ENCODE data around the gene PLEKHA4. TPM values are rescaled to one million over a fixed set of nuclear protein-coding genes. Genes with fewer than 3 reads are reported as not detected.

The PLEKHA4 gene
- total and polyA plus RNA-seq, 10 of the 15 experiments (the other 5 are each of a cell fraction or from before 2014, with no cell fraction given): 0.13 to 10.0 (median 6.4) TPM; not detected in 1

DNA sequence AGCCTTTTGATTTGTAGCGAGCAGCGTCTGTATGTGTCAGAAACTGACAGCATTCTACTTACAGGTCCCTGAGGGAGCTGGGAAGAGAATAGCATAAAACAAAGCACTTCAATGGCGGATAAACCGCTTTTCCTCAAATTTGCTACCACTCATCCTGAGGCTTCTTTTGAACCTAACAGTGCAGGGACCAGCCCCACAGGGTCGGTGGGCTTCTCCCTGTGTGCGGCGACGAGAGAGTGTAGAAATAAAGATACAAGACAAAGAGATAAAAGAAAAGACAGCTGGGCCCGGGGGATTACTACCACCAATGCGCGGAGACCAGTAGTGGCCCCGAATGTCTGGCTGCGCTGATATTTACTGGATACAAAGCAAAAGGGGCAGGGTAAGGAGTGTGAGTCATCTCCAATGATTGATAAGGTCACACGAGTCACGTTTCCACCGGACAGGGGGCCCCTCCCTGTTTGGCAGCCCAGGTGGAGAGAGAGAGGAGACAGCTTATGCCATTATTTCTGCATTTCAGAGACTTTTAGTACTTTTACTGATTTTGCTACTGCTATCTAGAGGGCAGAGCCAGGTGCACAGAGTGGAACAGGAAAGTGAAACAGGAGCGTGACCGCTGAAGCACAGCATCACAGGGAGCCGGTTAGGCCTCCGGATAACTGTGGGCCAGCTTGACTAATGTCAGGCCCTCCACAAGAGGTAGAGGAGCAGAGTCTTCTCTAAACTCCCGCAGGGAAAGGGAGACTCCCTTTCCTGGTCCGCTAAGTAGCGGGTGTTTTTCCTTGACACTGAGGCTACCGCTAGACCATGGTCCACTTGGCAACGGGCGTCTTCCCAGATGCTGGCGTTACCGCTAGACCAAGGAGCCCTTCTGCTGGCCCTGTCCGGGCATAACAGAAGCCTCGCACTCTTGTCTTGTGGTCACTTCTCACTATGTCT is 7.9 kb upstream of the PLEKHA4 start (continued):
- TF ChIP-seq, protein P1, sequence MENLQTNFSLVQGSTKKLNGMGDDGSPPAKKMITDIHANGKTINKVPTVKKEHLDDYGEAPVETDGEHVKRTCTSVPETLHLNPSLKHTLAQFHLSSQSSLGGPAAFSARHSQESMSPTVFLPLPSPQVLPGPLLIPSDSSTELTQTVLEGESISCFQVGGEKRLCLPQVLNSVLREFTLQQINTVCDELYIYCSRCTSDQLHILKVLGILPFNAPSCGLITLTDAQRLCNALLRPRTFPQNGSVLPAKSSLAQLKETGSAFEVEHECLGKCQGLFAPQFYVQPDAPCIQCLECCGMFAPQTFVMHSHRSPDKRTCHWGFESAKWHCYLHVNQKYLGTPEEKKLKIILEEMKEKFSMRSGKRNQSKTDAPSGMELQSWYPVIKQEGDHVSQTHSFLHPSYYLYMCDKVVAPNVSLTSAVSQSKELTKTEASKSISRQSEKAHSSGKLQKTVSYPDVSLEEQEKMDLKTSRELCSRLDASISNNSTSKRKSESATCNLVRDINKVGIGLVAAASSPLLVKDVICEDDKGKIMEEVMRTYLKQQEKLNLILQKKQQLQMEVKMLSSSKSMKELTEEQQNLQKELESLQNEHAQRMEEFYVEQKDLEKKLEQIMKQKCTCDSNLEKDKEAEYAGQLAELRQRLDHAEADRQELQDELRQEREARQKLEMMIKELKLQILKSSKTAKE (IDR thresholded peaks at IDR 0.05; ENCODE audit: low read depth, poor library complexity, severe bottlenecking): peak; percentile 33
- TF ChIP-seq SMAD1 (IDR thresholded peaks at IDR 0.05; ENCODE audit: low read depth, partially characterized antibody) (peak; percentile 62), IKZF1 (conservative IDR thresholded peaks at IDR 0.05) (0 out of 2 replicates have a peak, but pooled peaks have one; percentile 16), EED (IDR thresholded peaks at IDR 0.05; ENCODE audit: low read depth) (peak; percentile 42; the same call in 1 of the 2 replicates), PAX5 (IDR thresholded peaks at IDR 0.05; ENCODE audit: borderline replicate concordance, low read depth, low read length) (0 out of 2 replicates have a peak, but pooled peaks have one; percentile 25), POLR2AphosphoS2 (IDR thresholded peaks at IDR 0.05; ENCODE audit: low read depth, low read length) (peak; percentile 66), BACH1 (IDR thresholded peaks at IDR 0.05; ENCODE audit: borderline replicate concordance) (peak; percentile 67; the same call in 1 of the 2 replicates), POLR2A (IDR thresholded peaks at IDR 0.05; ENCODE audit: low read depth, low read length) (peak; percentile 53; the same call in 1 of the 2 replicates), JUNB (IDR thresholded peaks at IDR 0.05) (peak; percentile 44), BHLHE40 (IDR thresholded peaks at IDR 0.05; ENCODE audit: borderline replicate concordance in 1 of 2, low read depth in 2 of 2, low read length in 1 of 2) (peak; percentile 94 to 98), CREB1 (IDR thresholded peaks at IDR 0.05; ENCODE audit: low read depth) (peak; percentile 39; the same call in 1 of the 2 replicates)
- TF ChIP-seq, protein P2, sequence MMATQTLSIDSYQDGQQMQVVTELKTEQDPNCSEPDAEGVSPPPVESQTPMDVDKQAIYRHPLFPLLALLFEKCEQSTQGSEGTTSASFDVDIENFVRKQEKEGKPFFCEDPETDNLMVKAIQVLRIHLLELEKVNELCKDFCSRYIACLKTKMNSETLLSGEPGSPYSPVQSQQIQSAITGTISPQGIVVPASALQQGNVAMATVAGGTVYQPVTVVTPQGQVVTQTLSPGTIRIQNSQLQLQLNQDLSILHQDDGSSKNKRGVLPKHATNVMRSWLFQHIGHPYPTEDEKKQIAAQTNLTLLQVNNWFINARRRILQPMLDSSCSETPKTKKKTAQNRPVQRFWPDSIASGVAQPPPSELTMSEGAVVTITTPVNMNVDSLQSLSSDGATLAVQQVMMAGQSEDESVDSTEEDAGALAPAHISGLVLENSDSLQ (IDR thresholded peaks at IDR 0.05): peak; percentile 62; the same call in 1 of the 2 replicates
- TF ChIP-seq, protein P3, sequence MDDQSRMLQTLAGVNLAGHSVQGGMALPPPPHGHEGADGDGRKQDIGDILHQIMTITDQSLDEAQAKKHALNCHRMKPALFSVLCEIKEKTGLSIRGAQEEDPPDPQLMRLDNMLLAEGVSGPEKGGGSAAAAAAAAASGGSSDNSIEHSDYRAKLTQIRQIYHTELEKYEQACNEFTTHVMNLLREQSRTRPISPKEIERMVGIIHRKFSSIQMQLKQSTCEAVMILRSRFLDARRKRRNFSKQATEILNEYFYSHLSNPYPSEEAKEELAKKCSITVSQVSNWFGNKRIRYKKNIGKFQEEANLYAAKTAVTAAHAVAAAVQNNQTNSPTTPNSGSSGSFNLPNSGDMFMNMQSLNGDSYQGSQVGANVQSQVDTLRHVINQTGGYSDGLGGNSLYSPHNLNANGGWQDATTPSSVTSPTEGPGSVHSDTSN (IDR thresholded peaks at IDR 0.05; ENCODE audit: insufficient replicate concordance, low read depth, low read length): peak; percentile 58
- TF ChIP-seq, protein P4, sequence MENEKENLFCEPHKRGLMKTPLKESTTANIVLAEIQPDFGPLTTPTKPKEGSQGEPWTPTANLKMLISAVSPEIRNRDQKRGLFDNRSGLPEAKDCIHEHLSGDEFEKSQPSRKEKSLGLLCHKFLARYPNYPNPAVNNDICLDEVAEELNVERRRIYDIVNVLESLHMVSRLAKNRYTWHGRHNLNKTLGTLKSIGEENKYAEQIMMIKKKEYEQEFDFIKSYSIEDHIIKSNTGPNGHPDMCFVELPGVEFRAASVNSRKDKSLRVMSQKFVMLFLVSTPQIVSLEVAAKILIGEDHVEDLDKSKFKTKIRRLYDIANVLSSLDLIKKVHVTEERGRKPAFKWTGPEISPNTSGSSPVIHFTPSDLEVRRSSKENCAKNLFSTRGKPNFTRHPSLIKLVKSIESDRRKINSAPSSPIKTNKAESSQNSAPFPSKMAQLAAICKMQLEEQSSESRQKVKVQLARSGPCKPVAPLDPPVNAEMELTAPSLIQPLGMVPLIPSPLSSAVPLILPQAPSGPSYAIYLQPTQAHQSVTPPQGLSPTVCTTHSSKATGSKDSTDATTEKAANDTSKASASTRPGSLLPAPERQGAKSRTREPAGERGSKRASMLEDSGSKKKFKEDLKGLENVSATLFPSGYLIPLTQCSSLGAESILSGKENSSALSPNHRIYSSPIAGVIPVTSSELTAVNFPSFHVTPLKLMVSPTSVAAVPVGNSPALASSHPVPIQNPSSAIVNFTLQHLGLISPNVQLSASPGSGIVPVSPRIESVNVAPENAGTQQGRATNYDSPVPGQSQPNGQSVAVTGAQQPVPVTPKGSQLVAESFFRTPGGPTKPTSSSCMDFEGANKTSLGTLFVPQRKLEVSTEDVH (IDR thresholded peaks at IDR 0.05; ENCODE audit: low read depth, partially characterized antibody): peak; percentile 67
